OCI-LY7 (cell line): ENCODE measurements around the gene TRAPPC1.

Source experiments
- EZH2phosphoT487 ChIP-seq: fragments of 200-600 bp; sonication (generic); IDR thresholded peaks from 2 replicates; pipeline ENCODE4 v1.6.1; 2018; ENCODE audit warnings: low read depth, borderline replicate concordance, mild to moderate bottlenecking, mixed run types, antibody characterized with exemption, low read length, moderate library complexity, mixed read lengths
- TF ChIP-seq, protein P1 (sequence below): fragments of 200-600 bp; sonication (generic); conservative IDR thresholded peaks from 2 replicates; pipeline ENCODE4 v1.5.1; 2014; ENCODE audit warnings: mild to moderate bottlenecking, antibody characterized with exemption, low read length, moderate library complexity, mixed read lengths

GRCh38 chr17:7881276-7882054 lies 50.3 kb downstream of the TRAPPC1 start:
- TF ChIP-seq, protein P1, sequence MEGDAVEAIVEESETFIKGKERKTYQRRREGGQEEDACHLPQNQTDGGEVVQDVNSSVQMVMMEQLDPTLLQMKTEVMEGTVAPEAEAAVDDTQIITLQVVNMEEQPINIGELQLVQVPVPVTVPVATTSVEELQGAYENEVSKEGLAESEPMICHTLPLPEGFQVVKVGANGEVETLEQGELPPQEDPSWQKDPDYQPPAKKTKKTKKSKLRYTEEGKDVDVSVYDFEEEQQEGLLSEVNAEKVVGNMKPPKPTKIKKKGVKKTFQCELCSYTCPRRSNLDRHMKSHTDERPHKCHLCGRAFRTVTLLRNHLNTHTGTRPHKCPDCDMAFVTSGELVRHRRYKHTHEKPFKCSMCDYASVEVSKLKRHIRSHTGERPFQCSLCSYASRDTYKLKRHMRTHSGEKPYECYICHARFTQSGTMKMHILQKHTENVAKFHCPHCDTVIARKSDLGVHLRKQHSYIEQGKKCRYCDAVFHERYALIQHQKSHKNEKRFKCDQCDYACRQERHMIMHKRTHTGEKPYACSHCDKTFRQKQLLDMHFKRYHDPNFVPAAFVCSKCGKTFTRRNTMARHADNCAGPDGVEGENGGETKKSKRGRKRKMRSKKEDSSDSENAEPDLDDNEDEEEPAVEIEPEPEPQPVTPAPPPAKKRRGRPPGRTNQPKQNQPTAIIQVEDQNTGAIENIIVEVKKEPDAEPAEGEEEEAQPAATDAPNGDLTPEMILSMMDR: no peak
- TF ChIP-seq EZH2phosphoT487: no peak
